GM18505 (cell line): Measurements from ENCODE around the gene TRIM27.
A peak's percentile ranks its signal among the peaks of the same experiment; 100 is the strongest.
"Not testable (repeated sequence)": the region's sequence is repeated elsewhere in the genome, so short reads cannot be mapped to it uniquely, and the experiment has no call there.

Source experiments
- ATAC-seq: cut with Tn5 transposase; IDR thresholded peaks from one replicate; pipeline ENCODE4 v1.9.1; 2021; ENCODE audit not compliant: unreplicated experiment
- POLR2A ChIP-seq: IDR thresholded peaks from 4 replicates; pipeline ENCODE4 v1.6.1; 2011; ENCODE audit warnings: borderline replicate concordance; ENCODE audit not compliant: insufficient read depth, insufficient read length; ENCODE audit errors: extremely low read depth

Gene TRIM27, protein sequence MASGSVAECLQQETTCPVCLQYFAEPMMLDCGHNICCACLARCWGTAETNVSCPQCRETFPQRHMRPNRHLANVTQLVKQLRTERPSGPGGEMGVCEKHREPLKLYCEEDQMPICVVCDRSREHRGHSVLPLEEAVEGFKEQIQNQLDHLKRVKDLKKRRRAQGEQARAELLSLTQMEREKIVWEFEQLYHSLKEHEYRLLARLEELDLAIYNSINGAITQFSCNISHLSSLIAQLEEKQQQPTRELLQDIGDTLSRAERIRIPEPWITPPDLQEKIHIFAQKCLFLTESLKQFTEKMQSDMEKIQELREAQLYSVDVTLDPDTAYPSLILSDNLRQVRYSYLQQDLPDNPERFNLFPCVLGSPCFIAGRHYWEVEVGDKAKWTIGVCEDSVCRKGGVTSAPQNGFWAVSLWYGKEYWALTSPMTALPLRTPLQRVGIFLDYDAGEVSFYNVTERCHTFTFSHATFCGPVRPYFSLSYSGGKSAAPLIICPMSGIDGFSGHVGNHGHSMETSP

DNA sequence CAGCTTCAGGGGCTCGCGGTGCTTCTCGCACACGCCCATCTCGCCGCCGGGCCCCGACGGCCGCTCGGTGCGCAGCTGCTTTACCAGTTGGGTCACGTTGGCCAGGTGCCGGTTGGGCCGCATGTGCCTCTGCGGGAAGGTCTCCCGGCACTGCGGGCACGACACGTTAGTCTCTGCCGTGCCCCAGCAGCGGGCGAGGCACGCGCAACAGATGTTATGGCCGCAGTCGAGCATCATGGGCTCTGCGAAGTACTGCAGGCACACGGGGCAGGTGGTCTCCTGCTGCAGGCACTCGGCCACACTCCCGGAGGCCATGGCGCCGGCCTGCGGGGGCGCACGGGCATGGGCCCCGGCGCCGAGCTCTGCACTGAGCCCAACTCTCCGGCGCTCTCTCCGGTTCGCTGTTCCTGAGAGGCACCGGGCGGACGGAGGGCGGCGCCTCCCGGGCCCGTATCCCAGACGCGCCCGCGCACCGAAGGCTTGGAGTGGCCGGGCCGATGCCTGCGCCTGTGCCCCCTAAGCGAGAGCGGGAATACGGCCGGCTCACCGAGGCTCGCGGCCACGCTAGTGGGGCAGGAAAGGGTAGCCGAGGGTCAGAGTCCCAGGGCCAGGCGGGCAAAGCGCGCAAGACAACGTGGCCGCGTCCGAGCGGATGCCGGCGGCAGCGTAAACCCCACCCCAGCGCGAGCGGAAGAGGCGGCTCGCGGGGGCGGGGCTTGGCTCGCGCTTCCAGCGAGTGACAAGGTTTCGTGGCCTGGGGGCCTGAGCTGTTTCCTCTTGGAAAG lies at the start of gene TRIM27:
Gene TRIM27 (minus strand): TSS at position 668 of the 785 bp plus-strand sequence. CDS start 353 bp downstream, at position 315.
- peak; percentile 84 for ATAC-seq
- peak; percentile 95 for TF ChIP-seq POLR2A

DNA sequence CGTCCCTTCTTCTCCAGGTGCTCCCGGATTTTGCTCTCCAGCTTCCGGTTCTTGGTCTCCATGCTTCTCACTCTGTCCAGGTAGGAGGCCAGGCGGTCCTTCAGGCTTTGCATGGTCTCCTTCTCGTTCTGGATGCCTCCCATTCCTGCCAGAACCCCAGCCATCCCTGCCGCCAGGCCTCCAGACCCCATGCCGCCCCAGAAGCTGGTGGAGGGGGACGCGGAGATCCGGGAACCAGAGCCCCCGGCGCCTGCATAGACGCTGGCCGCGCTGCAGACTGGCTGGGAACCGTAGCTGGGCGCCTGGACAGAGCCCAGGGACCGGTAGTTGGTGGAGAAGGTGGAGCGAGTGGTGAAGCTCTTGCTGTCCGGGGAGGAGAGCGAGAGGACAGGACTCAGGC lies 46.3 kb upstream of the TRIM27 start:
- not testable (repeated sequence) for ATAC-seq

DNA sequence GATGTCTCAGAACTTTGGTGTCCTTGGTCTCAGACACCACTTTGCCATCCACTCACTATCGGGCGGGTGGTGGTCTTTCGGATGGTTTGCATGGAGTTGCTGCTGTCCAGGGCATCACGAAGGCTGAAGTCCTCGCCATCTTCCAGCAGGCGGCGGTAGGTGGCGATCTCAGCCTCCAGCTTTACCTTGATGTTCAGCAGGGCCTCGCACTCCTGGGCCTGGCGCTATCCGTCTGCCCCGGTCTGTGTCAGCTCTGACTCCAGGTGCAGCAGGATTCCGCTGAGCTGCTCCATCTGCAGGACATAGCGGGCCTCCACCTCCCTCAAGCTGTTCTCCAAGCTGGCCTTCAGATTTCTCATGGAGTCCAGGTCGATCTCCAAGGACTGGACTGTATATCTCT lies 45.3 kb upstream of the TRIM27 start:
- ATAC-seq = no peak
- no peak for TF ChIP-seq POLR2A

DNA sequence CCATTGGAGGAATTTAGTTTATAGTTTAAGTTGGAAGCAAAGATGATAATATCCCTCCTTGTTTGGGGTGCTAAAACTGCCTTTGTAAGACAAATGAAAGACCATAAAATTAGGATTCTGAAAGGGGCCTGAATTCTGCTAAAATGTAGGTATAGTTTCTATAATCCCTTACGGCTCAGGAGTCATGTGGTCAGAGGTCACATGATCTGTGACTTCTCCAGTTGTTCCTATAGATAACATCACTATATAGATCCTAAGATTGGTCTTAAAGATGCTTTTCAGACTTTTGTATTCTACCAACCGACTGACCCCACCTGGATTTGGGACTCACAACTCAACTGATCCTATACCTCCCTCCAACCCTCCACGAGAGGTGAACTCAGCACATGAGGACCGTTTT lies 44.7 kb upstream of the TRIM27 start:
- TF ChIP-seq POLR2A = no peak
- ATAC-seq = no peak

DNA sequence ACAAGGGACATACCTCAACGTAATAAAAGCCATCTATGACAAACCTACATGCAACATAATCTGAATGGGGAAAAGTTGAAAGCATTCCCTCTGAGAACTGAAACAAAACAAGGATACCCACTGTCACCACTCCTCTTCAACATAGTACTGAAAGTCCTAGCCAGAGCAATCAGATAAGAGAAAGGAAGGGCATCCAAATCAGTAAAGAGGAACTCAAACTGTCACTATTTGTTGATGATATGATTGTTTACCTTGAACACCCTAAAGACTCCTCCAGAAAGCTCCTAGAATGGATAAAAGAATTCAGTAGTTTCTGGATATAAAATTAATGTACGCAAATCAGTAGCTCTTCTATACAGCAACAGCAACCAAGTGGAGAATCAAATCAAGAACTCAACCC lies 41.9 kb upstream of the TRIM27 start:
- no peak for ATAC-seq
- TF ChIP-seq POLR2A = no peak

DNA sequence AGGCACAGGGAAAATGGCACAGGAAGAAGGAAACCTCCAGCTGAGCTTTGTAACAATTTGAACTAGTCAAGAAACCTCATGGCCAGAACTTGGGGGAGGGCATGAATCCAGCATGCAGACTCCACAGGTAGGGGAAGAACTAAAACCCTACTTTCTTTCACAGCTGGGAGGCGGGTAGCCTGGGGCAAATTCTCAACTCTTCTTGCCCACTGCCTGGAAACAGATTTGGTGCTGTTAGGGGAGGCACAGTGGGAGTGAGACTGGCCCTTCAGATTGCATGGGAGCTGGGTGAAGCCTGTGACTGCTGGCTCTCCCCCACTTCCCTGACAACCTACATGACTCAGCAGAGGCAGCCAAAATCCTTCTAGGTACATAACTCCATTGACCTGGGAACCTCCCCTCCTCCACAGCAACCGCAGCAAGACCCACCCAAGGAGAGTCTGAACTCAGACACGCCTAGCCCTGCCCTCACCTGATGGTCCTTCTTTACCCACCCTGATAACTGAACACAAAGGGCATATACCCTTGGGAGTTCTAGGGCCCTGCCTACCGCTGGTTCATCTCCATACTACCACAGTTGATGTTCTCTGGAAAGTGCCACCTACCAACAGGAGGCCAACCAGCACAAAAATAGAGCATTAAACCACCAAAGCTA lies 37.2 kb upstream of the TRIM27 start:
- ATAC-seq = no peak
- no peak for TF ChIP-seq POLR2A

DNA sequence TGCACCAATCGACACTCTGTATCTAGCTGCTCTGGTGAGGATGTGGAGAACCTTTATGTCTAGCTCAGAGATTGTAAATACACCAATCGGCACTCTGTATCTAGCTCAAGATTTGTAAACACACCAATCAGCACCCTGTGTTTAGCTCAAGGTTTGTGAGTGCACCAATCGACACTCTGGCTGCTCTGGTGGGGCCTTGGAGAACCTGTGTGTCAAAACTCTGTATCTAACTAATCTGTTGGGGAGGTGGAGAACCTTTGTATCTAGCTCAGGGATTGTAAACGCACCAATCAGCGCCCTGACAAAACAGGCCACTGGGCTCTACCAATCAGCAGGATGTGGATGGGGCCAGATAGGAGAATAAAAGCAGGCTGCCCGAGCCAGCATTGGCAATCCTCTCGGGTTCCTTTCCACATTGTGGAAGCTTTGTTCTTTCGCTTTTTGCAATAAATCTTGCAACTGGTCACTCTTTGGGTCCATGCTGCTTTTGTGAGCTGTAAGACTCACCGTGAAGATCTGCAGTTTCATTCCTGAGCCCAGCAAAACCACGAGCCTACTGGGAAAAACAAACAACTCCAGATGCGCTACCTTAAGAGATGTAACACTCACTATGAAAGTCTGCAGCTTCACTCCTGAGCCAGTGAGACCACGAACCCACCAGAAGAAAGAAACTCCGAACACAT lies 34.9 kb upstream of the TRIM27 start:
- not testable (repeated sequence) for ATAC-seq

DNA sequence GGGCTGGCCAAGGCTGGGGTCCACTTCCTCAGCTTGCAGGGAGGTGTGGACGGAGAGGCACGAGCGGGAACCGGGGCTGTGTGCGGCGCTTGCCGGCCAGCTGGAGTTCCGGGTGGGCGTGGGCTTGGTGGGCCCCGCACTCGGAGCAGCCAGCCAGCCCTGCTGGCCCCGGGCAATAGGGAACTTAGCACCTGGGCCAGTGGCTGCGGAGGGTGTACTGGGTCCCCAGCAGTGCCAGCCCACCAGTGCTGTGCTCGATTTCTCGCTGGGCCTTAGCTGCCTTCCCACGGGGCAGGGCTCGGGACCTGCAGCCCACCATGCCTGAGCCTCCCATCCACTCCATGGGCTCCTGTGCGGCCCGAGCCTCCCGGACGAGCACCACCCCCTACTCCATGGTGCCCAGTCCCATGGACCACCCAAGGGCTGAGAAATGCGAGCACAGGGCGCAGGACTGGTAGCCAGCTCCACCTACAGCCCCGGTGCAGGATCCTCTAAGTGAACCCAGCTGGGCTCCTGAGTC lies 34.1 kb upstream of the TRIM27 start:
- ATAC-seq = not testable (repeated sequence)

DNA sequence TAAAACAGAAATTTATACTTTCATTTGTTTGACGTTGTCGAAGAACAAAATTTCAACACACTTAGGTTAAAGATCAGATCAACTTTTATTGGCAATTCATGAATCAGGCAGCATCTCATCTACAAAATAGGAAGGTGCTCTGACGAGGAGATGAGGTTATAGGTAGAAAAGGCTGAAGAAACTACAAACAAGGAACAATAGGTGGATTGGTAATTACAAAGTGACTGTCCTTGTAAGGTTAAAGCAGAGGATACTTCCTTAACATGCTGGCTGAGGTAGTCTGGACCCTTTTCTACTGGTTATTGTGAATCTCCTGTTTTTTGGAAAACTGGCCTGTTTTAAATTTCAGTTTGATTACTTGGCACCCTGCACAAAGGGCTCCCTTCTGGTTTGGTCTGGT lies 32.5 kb upstream of the TRIM27 start:
- ATAC-seq = no peak
- TF ChIP-seq POLR2A = no peak

DNA sequence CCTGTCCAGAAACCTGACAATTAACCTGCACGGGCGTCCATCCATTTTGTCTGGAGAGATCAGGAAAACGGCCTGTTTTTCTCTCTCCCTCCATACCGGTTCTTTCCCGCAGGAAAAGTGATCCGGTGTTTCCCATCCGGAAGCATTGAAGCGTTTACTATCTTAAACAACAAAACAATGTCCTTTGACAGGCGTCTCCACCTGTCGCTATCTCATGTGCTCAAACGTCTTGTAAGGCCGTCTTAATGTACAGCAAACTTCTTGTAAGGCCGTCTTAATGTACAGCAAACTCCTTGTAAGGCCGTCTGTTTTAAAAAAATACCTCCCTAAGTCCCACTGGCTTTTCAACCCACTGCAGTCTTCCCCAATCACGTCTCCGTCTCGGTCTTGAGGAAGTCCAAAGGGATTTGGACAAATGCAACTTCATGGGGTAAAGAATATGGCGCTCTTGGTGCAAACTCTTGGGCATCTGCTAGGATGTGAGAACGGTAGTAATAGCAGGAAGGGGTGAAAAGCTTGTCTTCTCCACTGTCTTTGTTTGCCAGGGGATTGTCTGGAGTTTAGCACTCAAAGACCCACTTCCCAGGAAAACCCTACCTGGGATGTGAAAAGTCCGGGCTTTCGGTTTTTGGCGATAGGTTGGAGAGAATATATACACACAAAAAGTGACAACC lies 29.9 kb upstream of the TRIM27 start:
- no peak for TF ChIP-seq POLR2A
- ATAC-seq = no peak

DNA sequence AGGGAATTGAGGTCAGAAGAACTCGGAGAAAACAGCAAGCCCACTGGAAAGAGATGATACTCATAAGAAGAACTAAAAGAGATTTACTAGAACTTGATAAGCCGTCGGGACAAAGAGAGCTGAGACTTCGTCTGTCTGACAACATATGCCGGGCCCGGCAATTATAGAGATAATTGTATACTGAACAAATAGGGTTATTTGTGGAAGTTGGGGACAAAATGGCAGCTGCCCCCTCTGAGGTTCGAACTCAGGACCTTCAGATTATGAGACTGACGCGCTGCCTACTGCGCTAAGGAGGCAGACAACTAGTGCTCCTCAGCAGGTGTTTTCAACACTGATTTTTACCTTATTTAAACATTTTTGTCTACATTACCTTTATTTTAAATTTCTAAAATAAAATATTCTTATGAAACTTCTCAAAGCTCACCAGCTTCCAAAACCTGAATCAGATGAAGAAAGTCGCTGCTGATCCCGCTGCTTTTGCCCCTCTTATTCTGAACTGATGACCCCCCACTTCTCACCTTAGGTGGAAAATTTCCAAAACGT lies 29.3 kb upstream of the TRIM27 start:
- TF ChIP-seq POLR2A = no peak
- ATAC-seq = no peak

DNA sequence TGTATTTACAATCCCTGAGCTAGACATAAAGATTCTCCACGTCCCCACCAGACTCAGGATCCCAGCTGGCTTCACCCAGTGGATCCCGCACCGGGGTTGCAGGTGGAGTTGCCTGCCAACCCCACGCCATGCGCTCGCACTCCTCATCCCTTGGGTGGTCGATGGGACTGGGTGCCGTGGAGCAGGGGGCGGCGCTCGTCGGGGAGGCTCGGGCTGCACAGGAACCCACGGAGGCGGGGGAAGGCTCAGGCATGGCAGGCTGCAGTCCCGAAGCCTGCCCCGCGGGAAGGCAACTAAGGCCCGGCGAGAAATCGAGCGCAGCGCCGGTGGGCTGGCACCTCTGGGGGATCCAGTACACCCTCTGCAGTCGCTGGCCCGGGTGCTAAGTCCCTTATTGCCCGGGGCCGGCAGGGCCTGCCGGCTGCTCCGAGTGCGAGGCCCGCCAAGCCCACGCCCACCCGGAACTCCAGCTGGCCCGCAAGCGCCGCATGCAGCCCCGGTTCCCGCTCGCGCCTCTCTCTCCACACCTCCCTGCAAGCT lies 25.9 kb upstream of the TRIM27 start:
- not testable (repeated sequence) for ATAC-seq
